ENCODE measurements around the gene TMBIM1.
A peak's percentile ranks its signal among the peaks of the same experiment; 100 is the strongest.

TMBIM1 gene, protein sequence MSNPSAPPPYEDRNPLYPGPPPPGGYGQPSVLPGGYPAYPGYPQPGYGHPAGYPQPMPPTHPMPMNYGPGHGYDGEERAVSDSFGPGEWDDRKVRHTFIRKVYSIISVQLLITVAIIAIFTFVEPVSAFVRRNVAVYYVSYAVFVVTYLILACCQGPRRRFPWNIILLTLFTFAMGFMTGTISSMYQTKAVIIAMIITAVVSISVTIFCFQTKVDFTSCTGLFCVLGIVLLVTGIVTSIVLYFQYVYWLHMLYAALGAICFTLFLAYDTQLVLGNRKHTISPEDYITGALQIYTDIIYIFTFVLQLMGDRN

DNA sequence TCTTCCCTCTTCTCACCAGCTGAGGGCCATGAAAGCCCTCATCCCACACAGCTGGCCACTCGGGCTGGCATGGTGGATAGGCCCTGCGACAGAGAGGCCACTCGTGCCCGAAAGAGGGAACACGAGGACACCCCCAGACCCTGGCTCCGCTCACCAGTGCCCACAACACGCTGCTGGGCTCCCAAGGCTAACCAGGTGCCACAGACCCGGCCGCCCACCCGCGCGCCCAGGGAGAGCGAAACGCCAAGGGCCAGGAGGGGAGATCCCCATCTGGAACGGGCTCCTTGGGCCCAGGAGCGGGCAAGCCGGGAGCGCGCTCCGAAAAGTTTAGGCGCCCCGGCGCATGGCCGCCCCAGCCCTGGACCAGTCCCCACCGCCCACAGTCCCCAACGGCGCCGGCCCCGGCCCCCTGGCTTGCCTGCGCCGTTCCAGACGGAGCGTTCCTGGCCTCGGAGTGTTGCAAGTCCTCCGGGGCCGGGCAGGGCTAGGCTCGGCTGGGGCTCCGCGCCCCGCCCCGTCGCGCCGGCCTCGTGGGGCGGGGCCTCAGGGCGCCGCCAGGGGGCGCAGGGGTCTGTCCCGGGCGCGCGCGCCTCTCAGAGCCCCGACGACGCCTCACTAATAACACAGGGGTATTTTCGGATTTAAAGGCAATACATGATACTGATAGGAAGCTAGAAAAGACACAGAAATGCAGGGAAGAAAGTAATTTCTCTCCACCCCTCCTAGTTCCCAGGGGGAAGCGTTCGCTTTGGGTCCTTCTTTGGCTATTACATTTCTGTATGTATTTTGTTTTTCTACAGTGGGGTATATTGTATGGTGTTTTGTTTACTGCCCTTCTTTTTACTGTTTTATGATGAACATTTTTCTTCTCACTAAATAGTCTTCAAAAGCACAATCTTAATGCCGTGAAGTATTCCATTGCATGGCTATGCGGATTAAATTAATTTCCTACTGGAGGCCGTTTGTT is at the start of gene TMBIM1:
Gene TMBIM1, minus strand, starts transcription at position 456 of the 967 bp plus-strand sequence. CDS start 10,362 bp downstream, outside the sequence.
- ATAC-seq (peak; percentile 94), DNase-seq (ENCODE audit: low spot score in 2 of 2) (peak; percentile 87 to 90)
- Mint-ChIP-seq H3K36me3 (peaks cover 14% of the 10 kb centered on the region), H3K4me1 (peaks cover 53% of the 10 kb centered on the region), H3K27ac (peak within 1 kb of the TSS; percentile 99), H3K4me3 (peak within 1 kb of the TSS; percentile 88), H3K9me3 (no peaks in the 10 kb centered on the region)

DNA sequence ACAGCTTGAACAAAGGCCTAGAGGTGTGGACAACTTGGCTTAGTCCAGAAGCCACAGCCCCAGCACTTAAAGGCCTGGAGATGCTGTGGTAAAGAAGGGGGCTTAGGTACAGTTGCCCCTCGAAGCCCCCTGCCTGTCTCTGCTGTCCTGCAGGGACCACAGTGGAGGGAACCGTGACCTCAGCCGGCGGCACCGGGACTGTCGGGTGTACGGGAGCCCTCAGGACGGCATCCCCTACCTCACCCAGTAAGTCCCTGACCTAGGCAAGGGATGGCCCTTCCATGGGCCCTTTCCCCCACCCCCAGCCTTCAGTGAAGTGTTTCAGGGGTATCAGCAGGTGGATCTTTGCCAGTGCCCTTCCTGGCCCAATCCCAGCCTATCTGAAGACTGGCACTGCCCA is 49.1 kb upstream of the TMBIM1 start:
- Mint-ChIP-seq H3K4me1 (no peaks in the 10 kb centered on the region), H3K36me3 (peaks cover 5% of the 10 kb centered on the region), H3K9me3 (no peaks in the 10 kb centered on the region), H3K4me3 (no peak overlapping the region), H3K27ac (no peak overlapping the region)
- ATAC-seq (no peak), DNase-seq (ENCODE audit: low spot score in 2 of 2) (no peak)

DNA sequence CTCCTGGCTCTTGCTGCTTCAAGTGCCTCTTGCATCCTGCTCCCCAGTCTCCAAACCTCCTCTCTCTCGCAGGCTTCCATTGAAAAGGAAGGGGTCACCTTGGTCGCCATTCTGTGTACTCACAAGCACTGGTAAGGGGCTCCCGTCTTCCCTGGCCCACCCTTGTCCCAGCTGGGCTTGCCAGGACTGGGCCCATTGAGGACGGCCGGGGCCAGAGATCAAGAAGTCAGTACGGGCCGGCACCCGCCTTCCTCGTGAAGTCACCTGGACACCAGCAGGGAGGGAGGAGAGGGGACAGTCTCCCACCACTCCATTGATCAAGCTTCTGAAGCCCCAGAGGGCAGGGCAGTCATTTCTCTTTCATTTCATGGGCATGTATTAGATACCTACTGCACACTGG is 48.4 kb upstream of the TMBIM1 start:
- Mint-ChIP-seq H3K27ac (peak overlapping the region; percentile 13), H3K4me3 (no peak overlapping the region), H3K36me3 (peaks cover under 1% of the 10 kb centered on the region), H3K9me3 (no peaks in the 10 kb centered on the region), H3K4me1 (no peaks in the 10 kb centered on the region)
- no peak for DNase-seq (ENCODE audit: low spot score in 2 of 2)
- no peak for ATAC-seq

DNA sequence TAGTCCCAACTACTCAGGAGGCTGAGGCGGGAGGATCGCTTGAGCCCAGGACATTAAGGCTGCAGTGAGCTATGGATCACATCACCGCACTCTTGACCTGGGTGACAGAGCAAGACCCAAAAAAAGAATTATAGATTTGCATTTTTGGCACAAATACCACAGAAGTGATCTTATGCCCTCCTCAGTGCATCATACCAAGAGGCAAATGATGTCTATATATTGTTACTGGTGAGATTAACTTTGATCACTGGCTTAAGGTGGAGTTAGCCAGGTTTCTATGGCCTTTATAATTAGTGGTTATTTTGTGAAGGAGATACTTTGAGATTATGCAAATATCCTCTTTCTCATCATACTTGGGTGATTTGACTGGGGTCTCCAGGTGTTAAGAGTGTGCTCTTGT is 42.2 kb upstream of the TMBIM1 start:
- H3K4me1 Mint-ChIP-seq, result peaks cover 14% of the 10 kb centered on the region
- ATAC-seq (no peak), DNase-seq (ENCODE audit: low spot score in 2 of 2) (no peak)
- no peaks in the 10 kb centered on the region for H3K36me3 Mint-ChIP-seq
- H3K9me3 Mint-ChIP-seq, result no peaks in the 10 kb centered on the region
- H3K27ac Mint-ChIP-seq, result no peak overlapping the region
- no peak overlapping the region for H3K4me3 Mint-ChIP-seq

DNA sequence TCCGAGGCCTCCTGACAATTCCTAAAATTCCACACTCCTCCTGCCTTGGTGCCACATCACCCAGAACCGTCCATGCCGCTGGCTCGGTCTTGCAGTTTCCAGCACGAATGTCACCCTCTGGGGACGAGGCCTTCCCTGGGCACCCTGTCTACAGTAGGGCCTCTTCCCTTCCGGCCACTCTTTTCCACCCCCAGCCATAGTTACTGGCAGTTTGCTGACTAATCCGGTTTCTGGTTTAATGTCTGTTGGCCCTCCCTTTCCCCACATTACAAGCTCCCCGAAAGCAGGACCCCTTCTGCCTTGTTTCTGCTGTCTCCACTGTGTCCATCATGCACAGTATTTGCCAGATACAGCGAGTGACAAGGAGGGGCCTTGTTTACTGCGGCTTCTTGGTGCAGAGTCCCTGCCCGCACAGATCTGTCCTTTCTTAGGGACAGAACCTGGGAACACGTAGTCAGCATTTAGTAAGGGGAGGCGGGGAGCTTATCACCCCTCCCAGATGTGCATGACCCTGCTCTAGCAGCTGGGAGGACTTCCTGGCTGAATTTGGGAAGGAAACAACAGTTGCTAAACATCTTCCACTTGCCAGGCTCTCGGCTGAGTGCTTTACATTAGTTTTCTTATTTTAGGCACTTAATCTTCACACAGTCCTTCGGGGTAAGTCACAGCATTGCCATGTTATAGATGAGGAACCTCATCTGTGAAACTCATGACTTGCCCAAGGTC is 40.8 kb upstream of the TMBIM1 start:
- peak overlapping the region; percentile 82 for H3K27ac Mint-ChIP-seq
- no peaks in the 10 kb centered on the region for H3K9me3 Mint-ChIP-seq
- H3K36me3 Mint-ChIP-seq, result no peaks in the 10 kb centered on the region
- ATAC-seq (peak; percentile 52), DNase-seq (ENCODE audit: low spot score in 2 of 2) (no peak)
- peaks cover 14% of the 10 kb centered on the region for H3K4me1 Mint-ChIP-seq
- H3K4me3 Mint-ChIP-seq, result peak overlapping the region; percentile 39

DNA sequence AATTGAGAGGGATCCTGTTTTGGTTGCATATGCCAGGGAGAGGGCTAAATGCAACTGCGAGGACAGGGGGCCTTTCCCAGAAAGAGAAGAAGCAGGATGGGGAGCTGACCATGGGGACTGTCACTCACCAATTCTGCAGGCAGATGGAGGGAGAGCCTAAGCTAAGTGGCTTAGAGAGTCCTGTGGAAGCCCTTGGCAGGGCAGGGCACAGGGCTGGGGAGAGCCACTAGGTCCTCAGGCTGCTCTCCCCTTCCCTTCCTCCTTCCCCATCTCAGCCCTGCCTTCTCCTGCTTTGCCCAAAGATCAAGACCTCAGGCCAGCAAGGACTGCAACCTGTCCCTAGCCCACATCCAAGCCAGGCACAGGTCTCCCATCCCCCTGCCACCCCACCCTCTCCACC is 40.0 kb upstream of the TMBIM1 start:
- peaks cover 14% of the 10 kb centered on the region for H3K4me1 Mint-ChIP-seq
- DNase-seq (ENCODE audit: low spot score in 2 of 2) (no peak), ATAC-seq (no peak)
- H3K4me3 Mint-ChIP-seq, result peak overlapping the region; percentile 39
- no peaks in the 10 kb centered on the region for H3K36me3 Mint-ChIP-seq
- H3K27ac Mint-ChIP-seq, result peak overlapping the region; percentile 82
- H3K9me3 Mint-ChIP-seq, result no peaks in the 10 kb centered on the region

DNA sequence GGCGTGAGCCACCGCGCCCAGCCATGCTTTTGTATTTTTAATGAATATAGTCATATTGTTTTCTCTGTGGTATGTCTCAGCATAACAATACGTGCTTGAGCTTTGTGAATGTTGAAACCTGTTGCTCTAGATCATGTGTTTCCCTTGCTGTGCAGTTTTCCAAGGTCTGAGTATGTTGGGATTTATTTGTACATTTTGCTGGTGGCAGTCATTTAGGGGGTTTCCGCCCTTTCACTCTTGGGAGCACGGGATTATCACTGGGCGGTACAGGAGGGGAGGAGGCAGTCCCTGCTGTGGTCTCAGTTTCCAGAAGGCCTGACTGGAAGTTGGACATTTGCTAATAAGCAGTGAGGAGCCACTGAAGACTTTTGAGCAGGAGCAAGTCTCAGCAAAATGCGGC is 39.4 kb upstream of the TMBIM1 start:
- DNase-seq (ENCODE audit: low spot score in 2 of 2) (no peak), ATAC-seq (no peak)
- Mint-ChIP-seq H3K4me1 (peaks cover 14% of the 10 kb centered on the region), H3K27ac (no peak overlapping the region), H3K36me3 (no peaks in the 10 kb centered on the region), H3K4me3 (no peak overlapping the region), H3K9me3 (no peaks in the 10 kb centered on the region)

DNA sequence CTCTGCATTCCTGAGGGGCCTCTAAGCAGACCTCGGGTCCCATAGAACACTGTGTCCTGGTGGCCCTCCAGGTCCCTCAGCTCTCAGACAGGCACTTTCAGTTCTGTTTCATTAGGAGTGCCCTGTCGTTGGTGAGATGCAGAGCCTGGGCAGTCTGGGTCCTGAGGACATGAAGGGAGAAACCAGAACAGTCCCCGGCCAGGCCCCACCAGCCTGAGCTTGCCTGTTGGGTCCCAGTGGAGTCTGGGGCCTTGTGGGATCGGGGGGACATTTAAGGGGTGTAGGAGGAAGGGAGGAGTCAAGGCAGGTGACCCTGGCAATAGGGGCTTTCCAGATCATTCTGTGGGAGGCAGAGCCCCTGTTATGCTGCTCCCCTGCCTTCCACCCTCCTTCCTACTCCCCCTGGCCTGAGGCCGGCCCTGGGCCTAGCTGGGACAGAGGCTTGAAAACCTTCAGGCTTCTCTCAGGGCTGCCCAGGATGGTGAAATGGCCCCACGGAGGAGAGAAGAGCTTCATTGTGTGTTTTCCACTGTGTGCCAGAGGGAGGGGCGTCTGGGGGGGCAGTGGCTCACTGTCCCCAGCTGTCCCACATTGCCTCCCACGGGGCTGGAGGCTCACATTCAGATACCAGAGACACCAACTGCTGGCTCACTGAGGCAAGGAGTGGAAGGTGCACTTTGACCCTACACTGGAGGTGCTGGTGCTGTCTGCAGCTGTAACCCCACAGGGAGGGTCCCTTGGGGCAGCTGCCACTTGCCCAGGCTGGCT is 37.7 kb upstream of the TMBIM1 start:
- ATAC-seq (peak; percentile 22), DNase-seq (ENCODE audit: low spot score in 2 of 2) (no peak)
- Mint-ChIP-seq H3K36me3 (no peaks in the 10 kb centered on the region), H3K27ac (peak overlapping the region; percentile 65), H3K4me3 (no peak overlapping the region), H3K9me3 (no peaks in the 10 kb centered on the region), H3K4me1 (peaks cover 14% of the 10 kb centered on the region)

DNA sequence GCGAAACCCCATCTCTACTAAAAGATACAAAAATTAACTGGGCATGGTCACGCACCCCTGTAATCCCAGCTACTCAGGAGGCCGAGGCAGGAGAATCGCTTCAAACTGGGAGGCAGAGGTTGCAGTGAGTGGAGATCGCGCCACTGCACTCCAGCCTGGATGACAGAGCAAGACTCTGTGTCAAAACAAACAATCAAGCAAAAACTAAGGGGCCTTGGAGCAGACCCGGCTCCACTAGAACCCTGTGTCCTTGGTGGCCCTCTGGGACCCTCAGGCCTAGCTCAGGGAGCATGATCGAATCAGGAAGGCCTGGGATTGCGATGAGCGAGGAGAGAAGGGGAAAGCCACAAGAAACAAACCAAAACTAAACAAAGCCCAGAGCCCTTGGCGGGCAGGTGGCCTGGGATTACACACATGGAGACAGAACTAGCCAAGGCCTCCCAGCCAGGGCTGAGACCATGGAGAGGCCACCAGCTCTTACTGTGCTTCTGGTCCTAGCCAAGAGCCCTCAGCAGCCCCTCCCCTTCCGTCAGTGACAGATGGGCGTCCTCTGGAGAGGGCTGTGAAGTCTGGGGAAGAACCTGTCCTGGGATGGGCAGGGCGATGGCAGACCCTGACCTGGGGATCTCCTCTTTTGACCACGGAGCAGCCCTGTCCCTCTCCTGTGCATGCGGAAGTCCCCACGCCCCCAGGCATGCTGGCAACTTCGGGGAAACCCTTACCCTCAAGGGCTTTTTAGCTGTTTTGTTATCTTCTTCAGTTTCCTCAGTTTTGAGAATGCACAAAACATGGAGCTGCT is 36.9 kb upstream of the TMBIM1 start:
- DNase-seq (ENCODE audit: low spot score in 2 of 2) (no peak), ATAC-seq (peak; percentile 42)
- H3K36me3 Mint-ChIP-seq, result no peaks in the 10 kb centered on the region
- H3K27ac Mint-ChIP-seq, result peak overlapping the region; percentile 65
- no peaks in the 10 kb centered on the region for H3K9me3 Mint-ChIP-seq
- H3K4me3 Mint-ChIP-seq, result no peak overlapping the region
- peaks cover 14% of the 10 kb centered on the region for H3K4me1 Mint-ChIP-seq

DNA sequence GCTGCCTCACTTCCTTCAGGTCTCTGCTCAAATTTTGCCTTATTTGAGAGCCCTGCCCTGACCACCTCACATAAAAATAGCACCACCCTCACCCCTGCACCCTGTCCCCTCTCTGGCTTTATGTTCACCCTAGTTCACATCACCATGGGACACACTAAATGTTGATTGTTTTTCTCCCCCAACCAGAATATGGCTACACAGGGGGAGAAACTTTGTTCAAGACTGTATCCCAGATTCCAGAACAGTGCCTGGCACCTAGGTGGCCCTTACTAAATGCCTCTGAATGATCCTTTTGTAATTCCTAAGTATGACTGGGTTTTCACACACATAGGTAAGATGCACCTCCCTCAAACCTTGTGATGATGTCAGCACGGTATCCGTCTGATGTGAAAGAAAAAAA is 36.0 kb upstream of the TMBIM1 start:
- Mint-ChIP-seq H3K9me3 (no peaks in the 10 kb centered on the region), H3K4me1 (peaks cover 23% of the 10 kb centered on the region), H3K36me3 (no peaks in the 10 kb centered on the region), H3K27ac (no peak overlapping the region), H3K4me3 (no peak overlapping the region)
- ATAC-seq (no peak), DNase-seq (ENCODE audit: low spot score in 2 of 2) (no peak)

DNA sequence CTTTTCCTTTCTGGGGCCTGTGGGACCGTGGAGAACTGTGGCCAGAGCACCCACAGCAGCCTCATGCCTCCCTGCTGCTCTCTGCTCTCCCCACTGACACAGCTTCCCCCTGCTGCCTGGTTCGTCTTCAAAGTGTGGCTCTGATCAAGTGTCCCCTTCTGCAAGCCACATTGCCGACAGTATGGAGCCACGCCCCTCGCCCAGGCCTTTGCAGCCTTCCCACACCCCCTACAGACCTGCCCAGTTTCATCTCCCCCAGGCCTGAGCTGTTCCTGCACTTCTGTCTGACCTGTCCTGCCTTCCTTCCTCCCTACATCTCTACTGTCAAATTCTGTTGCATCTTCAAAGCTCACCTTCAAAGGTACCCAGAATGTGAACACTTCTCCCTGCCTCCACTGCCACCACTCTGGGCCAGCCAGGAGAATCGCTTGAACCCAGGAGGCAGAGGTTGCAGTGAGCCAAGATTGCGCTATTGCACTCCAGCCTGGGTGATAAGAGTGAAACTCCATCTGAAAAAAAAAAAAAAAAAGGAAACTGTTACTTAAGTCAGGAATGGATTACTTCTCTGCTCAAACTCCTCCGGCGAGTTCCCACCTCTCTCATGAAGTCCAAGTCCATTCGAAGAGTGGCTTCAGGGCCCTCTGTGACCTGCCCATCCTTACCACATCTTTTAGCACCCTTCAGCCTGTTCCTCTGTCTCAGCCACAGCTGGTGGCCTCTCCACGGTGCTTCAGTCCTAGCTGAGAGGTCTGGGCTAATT is 35.3 kb upstream of the TMBIM1 start:
- peaks cover 19% of the 10 kb centered on the region for H3K4me1 Mint-ChIP-seq
- H3K27ac Mint-ChIP-seq, result peak overlapping the region; percentile 13
- DNase-seq (ENCODE audit: low spot score in 2 of 2), result no peak
- H3K9me3 Mint-ChIP-seq, result no peaks in the 10 kb centered on the region
- no peak for ATAC-seq
- H3K4me3 Mint-ChIP-seq, result no peak overlapping the region
- H3K36me3 Mint-ChIP-seq, result no peaks in the 10 kb centered on the region

DNA sequence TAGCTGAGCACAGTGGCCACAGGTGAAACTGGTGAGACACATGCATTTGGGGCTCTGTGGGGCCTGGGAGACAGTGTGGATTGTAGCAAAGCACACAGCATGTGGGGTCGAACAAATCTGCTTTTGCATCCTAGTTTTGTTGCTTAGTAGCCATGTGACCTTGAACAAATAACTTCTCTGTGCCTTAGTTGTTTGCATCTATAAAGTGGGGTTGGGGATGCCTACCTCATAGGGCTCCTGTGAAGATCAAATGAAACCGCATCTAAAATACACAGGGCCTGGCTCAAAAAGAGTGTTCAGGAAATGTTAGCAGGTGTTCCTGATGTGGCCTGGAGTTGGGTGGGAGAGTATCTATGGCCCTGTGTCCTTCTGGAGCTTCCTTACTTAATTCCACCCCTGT is 34.0 kb upstream of the TMBIM1 start:
- Mint-ChIP-seq H3K4me1 (peaks cover 25% of the 10 kb centered on the region), H3K36me3 (no peaks in the 10 kb centered on the region), H3K4me3 (no peak overlapping the region), H3K9me3 (no peaks in the 10 kb centered on the region), H3K27ac (no peak overlapping the region)
- DNase-seq (ENCODE audit: low spot score in 2 of 2) (no peak), ATAC-seq (no peak)

DNA sequence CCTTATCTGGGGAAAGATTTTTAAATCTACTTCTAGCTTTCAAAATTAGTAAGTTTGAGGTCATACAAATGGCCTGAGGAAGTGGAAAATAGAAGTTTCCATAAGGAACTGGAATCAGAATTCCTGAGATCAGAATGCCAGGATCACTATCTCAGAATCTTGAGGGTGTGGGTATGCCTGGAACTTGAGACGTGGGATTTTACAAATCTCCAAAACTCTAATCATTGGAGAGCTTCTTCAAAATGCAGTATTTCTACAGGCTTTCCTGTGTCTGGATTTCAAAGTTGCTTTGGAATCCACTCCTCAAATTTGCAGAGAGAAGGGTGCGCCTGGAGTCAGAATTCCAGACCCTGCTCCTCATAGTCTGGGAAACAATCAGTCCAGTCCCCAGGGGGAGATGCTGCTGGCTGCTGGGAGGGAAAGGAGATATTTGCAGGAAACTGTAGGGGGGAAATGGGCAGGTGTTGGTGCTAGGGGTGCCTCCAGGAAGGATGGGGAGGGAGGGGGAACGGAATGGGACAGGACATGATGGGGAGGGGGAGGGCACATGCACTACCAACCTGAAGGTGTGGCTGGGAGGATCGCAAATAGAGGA is 33.4 kb upstream of the TMBIM1 start:
- no peak for ATAC-seq
- Mint-ChIP-seq H3K27ac (no peak overlapping the region), H3K4me3 (no peak overlapping the region), H3K4me1 (peaks cover 25% of the 10 kb centered on the region), H3K9me3 (no peaks in the 10 kb centered on the region), H3K36me3 (no peaks in the 10 kb centered on the region)
- no peak for DNase-seq (ENCODE audit: low spot score in 2 of 2)
